GM21515 (cell line): ENCODE data around the gene DACT3.
"Not testable (repeated sequence)": the region's sequence is repeated elsewhere in the genome, so short reads cannot be mapped to it uniquely, and the experiment has no call there.

Source experiments
- ATAC-seq: cut with Tn5 transposase; IDR thresholded peaks from one replicate; pipeline ENCODE4 v1.9.1; 2021; ENCODE audit not compliant: unreplicated experiment

Gene DACT3

GRCh38 chr19:46634656-46635218 is 26.2 kb downstream of the DACT3 start:
- ATAC-seq = no peak

- no peak for ATAC-seq
Observed at GRCh38 chr19:46634045-46634655, 26.8 kb downstream of the DACT3 start.

GRCh38 chr19:46633130-46633529 is 27.9 kb downstream of the DACT3 start:
- no peak for ATAC-seq

GRCh38 chr19:46631481-46631880 is 29.5 kb downstream of the DACT3 start:
- ATAC-seq = no peak

GRCh38 chr19:46630586-46631205 is 30.3 kb downstream of the DACT3 start:
- ATAC-seq = no peak

- no peak for ATAC-seq
Observed at GRCh38 chr19:46629546-46630025, 31.4 kb downstream of the DACT3 start.

GRCh38 chr19:46628970-46629369 is 32.0 kb downstream of the DACT3 start:
- not testable (repeated sequence) for ATAC-seq

GRCh38 chr19:46626446-46626845 is 34.5 kb downstream of the DACT3 start:
- ATAC-seq = no peak

- ATAC-seq = no peak
Observed at GRCh38 chr19:46625731-46626130, 35.3 kb downstream of the DACT3 start.

GRCh38 chr19:46624958-46625661 is 35.9 kb downstream of the DACT3 start, which contains the start of gene PTGIR:
Gene PTGIR, minus strand, starts transcription at chr19:46625089. Its CDS starts 864 bp downstream, at chr19:46624225.
- ATAC-seq = no peak

GRCh38 chr19:46623915-46624502 is 37.0 kb downstream of the DACT3 start:
- no peak for ATAC-seq

GRCh38 chr19:46622118-46622446 is 38.9 kb downstream of the DACT3 start:
- ATAC-seq = no peak

- ATAC-seq = no peak
Observed at GRCh38 chr19:46621191-46622117, 39.5 kb downstream of the DACT3 start.

GRCh38 chr19:46620716-46621115 is 40.3 kb downstream of the DACT3 start:
- ATAC-seq = no peak

- no peak for ATAC-seq
Observed at GRCh38 chr19:46620267-46620666, 40.7 kb downstream of the DACT3 start.

GRCh38 chr19:46618670-46619231 is 42.2 kb downstream of the DACT3 start:
- ATAC-seq = no peak

- no peak for ATAC-seq
Observed at GRCh38 chr19:46617601-46618000, 43.4 kb downstream of the DACT3 start.

- no peak for ATAC-seq
Observed at GRCh38 chr19:46616631-46617322, 44.2 kb downstream of the DACT3 start.

GRCh38 chr19:46615966-46616365 is 45.0 kb downstream of the DACT3 start:
- no peak for ATAC-seq
